Left hindlimb (tissue), 1 donor: ENCODE data around the gene LRCH3.
"Not testable (repeated sequence)": the region's sequence is repeated elsewhere in the genome, so short reads cannot be mapped to it uniquely, and the experiment has no call there.

ENCODE experiments used
- DNase-seq: peaks from one replicate; pipeline ENCODE4 v3.0.0-alpha.2; 2018

The LRCH3 gene

GRCh38 chr3:197887430-197888053, 96.5 kb downstream of the LRCH3 start:
- not testable (repeated sequence) for DNase-seq

- no peak for DNase-seq
These were observed 97.5 kb downstream of the LRCH3 start for GRCh38 chr3:197888511-197888910.

GRCh38 chr3:197889204-197889930, 98.3 kb downstream of the LRCH3 start:
- no peak for DNase-seq

GRCh38 chr3:197890693-197891092, 99.6 kb downstream of the LRCH3 start:
- no peak for DNase-seq

- DNase-seq: no peak
These were observed 101.1 kb downstream of the LRCH3 start for GRCh38 chr3:197892162-197892561.

GRCh38 chr3:197896421-197896820, 105.4 kb downstream of the LRCH3 start:
- no peak for DNase-seq

GRCh38 chr3:197899833-197900478, 108.9 kb downstream of the LRCH3 start:
- DNase-seq: no peak

- DNase-seq: no peak
These were observed 110.6 kb downstream of the LRCH3 start for GRCh38 chr3:197901626-197902025.

- DNase-seq: peak; percentile 90
These were observed 115.2 kb downstream of the LRCH3 start for GRCh38 chr3:197906023-197906849.

GRCh38 chr3:197906850-197907187, 115.8 kb downstream of the LRCH3 start:
- DNase-seq: no peak

- DNase-seq: no peak
These were observed 116.1 kb downstream of the LRCH3 start for GRCh38 chr3:197907196-197907595.

GRCh38 chr3:197908550-197908949, 117.5 kb downstream of the LRCH3 start:
- not testable (repeated sequence) for DNase-seq

GRCh38 chr3:197908957-197909701, 118.1 kb downstream of the LRCH3 start:
- no peak for DNase-seq

- DNase-seq: no peak
These were observed 121.9 kb downstream of the LRCH3 start for GRCh38 chr3:197912741-197913476.

GRCh38 chr3:197913641-197914380, 122.8 kb downstream of the LRCH3 start:
- DNase-seq: no peak

GRCh38 chr3:197921429-197922275, 130.6 kb downstream of the LRCH3 start:
- DNase-seq: not testable (repeated sequence)

- DNase-seq: no peak
These were observed 135.4 kb downstream of the LRCH3 start for GRCh38 chr3:197926418-197926817.

- not testable (repeated sequence) for DNase-seq
These were observed 136.5 kb downstream of the LRCH3 start for GRCh38 chr3:197927578-197927977.

- no peak for DNase-seq
These were observed 145.8 kb downstream of the LRCH3 start for GRCh38 chr3:197936819-197937384.
